Measurements from ENCODE around the gene TTBK2.

GRCh38 chr15:42734076-42734672 is 186.4 kb downstream of the TTBK2 start:
- TF ChIP-seq, protein P1, sequence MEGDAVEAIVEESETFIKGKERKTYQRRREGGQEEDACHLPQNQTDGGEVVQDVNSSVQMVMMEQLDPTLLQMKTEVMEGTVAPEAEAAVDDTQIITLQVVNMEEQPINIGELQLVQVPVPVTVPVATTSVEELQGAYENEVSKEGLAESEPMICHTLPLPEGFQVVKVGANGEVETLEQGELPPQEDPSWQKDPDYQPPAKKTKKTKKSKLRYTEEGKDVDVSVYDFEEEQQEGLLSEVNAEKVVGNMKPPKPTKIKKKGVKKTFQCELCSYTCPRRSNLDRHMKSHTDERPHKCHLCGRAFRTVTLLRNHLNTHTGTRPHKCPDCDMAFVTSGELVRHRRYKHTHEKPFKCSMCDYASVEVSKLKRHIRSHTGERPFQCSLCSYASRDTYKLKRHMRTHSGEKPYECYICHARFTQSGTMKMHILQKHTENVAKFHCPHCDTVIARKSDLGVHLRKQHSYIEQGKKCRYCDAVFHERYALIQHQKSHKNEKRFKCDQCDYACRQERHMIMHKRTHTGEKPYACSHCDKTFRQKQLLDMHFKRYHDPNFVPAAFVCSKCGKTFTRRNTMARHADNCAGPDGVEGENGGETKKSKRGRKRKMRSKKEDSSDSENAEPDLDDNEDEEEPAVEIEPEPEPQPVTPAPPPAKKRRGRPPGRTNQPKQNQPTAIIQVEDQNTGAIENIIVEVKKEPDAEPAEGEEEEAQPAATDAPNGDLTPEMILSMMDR (IDR thresholded peaks at IDR 0.05 in 4 of 5, conservative IDR thresholded peaks at IDR 0.05 in 1 of 5): no peak
- TF ChIP-seq POLR2A (IDR thresholded peaks at IDR 0.05): no peak

Data from gastrocnemius medialis (tissue), 4 donors.